ENCODE data around the gene TNFAIP2.

DNA sequence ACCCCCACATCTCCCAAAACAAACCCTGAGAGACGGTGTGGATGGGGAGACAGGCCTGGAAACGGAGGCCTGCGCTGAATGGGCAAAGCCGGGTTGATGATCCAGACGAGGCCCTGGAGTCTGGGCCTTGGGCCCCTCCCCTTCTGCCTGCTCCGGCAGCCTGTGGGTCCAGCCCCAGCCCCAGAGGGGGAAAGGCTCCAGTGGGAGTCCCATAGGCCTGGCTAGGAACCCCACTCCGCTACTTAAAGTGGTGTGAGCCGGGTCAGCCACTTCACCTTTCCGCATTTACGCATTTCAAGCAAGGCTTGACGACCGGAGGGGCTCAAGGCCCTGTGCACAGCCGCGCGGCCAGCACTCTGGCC is 695 bp upstream of the TNFAIP2 start:
- no peak for TF ChIP-seq POLR2A (IDR thresholded peaks at IDR 0.05)
- TF ChIP-seq, protein P1, sequence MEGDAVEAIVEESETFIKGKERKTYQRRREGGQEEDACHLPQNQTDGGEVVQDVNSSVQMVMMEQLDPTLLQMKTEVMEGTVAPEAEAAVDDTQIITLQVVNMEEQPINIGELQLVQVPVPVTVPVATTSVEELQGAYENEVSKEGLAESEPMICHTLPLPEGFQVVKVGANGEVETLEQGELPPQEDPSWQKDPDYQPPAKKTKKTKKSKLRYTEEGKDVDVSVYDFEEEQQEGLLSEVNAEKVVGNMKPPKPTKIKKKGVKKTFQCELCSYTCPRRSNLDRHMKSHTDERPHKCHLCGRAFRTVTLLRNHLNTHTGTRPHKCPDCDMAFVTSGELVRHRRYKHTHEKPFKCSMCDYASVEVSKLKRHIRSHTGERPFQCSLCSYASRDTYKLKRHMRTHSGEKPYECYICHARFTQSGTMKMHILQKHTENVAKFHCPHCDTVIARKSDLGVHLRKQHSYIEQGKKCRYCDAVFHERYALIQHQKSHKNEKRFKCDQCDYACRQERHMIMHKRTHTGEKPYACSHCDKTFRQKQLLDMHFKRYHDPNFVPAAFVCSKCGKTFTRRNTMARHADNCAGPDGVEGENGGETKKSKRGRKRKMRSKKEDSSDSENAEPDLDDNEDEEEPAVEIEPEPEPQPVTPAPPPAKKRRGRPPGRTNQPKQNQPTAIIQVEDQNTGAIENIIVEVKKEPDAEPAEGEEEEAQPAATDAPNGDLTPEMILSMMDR (IDR thresholded peaks at IDR 0.05), result no peak
